IPS DF 6.9 (cell line): ENCODE data around the gene CHDH.

ENCODE experiments used
- DNase-seq: peaks from one replicate; pipeline ENCODE4 v3.0.0-alpha.2; 2013; ENCODE audit warnings: low read depth, low spot score
- H3K27ac ChIP-seq: one replicate; pipeline ENCODE4 v1.5.1; 2013; ENCODE audit warnings: low read length, control low read depth
- H3K27me3 ChIP-seq: 2 replicates; pipeline ENCODE4 v1.6.1; 2013; ENCODE audit warnings: mild to moderate bottlenecking, low read length; ENCODE audit not compliant: control insufficient read depth, insufficient read depth
- H3K36me3 ChIP-seq: 2 replicates; pipeline ENCODE4 v1.6.1; 2013; ENCODE audit warnings: low read length; ENCODE audit not compliant: control insufficient read depth, insufficient read depth
- H3K4me1 ChIP-seq: 2 replicates; pipeline ENCODE4 v1.6.1; 2013; ENCODE audit warnings: low read length; ENCODE audit not compliant: control insufficient read depth, insufficient read depth
- H3K4me3 ChIP-seq: 2 replicates; pipeline ENCODE4 v1.5.1; 2013; ENCODE audit warnings: mild to moderate bottlenecking, low read length
- H3K9me3 ChIP-seq: 2 replicates; pipeline ENCODE4 v1.6.1; 2013; ENCODE audit warnings: low read length, inconsistent platforms; ENCODE audit not compliant: control insufficient read depth, insufficient read depth
- WGBS: extraction: QIAGEN DNeasy Blood & Tissue Kit; methylation state at CpG from one replicate; pipeline ENCODE4 v1.1.7; 2013; ENCODE audit warnings: mixed read lengths, missing lambda C conversion rate; ENCODE audit not compliant: insufficient read length, insufficient coverage; 5-methylcytosine and 5-hydroxymethylcytosine counted together

The CHDH gene

DNA sequence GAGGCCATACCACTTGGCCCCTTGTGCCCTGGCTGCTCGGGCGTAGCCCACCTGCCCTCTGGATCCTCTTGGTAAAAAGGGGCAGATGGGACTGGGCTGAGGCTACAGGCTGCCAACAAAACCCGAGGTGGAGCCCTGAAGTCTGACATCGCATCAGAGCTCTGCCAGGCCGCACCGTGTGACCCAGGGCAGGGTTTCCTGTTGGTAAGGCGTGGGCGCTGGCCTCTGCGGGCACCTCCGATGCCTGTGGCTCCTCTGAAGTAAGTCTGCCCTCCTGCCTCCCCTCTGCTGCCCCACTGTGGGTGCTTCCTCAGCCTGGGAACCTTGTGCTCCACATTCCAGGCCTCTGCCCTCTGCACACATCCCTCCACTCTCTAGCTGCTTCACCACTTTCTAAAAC lies 8.9 kb downstream of the CHDH start:
- Histone ChIP-seq H3K27me3 (no peaks in the 10 kb centered on the region), H3K27ac (no peak overlapping the region), H3K9me3 (no peaks in the 10 kb centered on the region), H3K36me3 (peaks cover 7% of the 10 kb centered on the region; the same call in 1 of the 2 replicates), H3K4me3 (no peak overlapping the region), H3K4me1 (peaks cover 2% of the 10 kb centered on the region; the same call in 1 of the 2 replicates)
- DNase-seq = no peak
- WGBS = no CpG with 5 or more reads among the region's 10 CpGs

DNA sequence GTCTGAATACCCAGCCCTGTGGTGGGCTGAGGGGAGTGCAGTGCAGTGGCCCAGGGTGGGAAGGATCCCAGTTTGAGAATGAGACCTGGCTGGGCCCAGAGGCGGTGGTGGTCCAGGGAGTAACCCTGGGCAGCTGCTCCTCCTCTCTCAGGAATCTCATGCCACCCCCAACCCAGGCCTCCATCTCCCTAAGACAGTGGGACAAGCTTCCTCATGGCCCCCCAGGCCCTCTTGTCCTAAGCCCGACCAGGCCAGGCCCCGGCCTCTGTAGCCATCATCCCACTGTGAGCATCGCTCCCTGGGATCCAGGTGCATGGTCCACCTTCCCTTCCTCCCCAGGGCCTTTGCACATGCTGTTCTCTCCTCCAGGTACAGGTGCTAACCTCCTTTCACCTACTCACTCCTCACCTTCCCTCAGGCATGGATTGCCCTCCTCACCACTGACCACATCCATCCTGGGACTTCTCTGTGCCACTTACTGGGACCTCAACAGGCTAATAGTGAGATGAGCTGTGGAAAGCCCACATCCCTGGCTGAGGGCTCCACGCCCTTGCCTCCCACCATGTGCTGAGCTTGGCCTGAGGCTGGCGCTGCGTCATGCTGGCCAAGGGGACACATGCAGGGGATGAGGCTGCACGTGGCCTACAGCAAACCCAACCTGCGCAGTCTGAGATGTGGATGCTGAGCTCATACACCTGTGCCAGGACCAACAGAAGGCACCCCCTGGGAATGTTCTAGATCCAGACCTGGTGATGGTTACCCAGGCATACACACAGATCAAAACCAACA lies 9.9 kb downstream of the CHDH start:
- WGBS = no CpG with 5 or more reads among the region's 9 CpGs
- Histone ChIP-seq H3K27me3 (no peaks in the 10 kb centered on the region), H3K4me1 (no peaks in the 10 kb centered on the region), H3K27ac (no peak overlapping the region), H3K9me3 (no peaks in the 10 kb centered on the region), H3K36me3 (peaks cover 7% of the 10 kb centered on the region; the same call in 1 of the 2 replicates), H3K4me3 (no peak overlapping the region)
- DNase-seq = no peak

DNA sequence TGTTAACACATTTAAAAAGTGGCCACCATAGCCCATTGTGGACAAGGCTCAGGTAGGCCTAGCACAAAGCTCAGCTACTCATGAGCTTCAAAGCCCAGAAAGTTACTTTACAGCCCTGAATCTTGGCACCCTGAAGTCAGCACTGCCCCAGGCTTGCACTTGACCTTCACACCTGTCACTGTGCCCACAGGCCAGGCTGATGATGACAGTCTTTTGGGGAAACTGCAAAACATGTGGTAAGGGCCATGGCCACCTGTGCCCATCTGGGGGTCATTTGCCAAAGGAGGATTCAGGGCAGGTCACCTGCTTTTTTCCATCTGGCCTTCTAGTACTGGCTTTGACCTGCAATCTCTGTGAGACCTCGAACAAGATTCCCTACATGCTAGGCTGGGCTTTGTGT lies 11.0 kb downstream of the CHDH start:
- Histone ChIP-seq H3K4me1 (no peaks in the 10 kb centered on the region), H3K36me3 (peaks cover 7% of the 10 kb centered on the region; the same call in 1 of the 2 replicates), H3K27ac (no peak overlapping the region), H3K27me3 (no peaks in the 10 kb centered on the region), H3K9me3 (no peaks in the 10 kb centered on the region), H3K4me3 (no peak overlapping the region)
- DNase-seq = no peak
- no CpG with 5 or more reads among the region's 1 CpG for WGBS

DNA sequence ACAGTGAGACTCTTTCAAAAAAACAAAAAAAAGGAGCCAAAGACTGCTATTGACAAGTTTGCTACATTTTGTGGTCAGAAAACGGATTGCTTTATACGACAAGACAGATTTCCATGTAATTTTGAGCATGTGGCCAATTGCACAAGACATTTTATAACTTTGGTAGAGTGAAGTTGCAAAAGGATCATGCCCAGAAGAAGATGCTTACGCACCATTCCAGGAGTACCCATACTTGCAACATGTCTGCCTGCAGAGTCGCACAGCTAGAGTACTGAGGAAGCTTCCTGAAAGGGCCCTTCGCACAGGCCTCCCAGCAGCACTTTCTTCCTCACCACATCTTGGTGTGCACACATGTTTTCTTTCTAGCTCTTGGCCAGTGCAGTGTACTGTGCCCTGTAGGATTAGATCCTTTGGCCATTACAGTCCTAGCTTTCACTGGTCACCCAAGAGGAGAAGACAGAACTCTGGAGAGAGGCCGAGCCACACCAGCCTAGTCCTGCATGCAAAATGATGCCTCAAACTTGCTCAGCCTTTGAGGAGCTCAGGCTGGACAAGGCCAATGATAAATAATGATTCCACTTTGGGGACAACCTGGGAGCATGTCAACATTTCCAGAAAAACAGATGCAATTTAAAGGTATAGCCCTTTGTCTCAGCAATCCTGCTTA lies 11.7 kb downstream of the CHDH start:
- no peak for DNase-seq
- no peak overlapping the region for H3K27ac ChIP-seq
- H3K9me3 ChIP-seq = no peaks in the 10 kb centered on the region
- H3K4me1 ChIP-seq = no peaks in the 10 kb centered on the region
- no CpG with 5 or more reads among the region's 6 CpGs for WGBS
- no peaks in the 10 kb centered on the region for H3K27me3 ChIP-seq
- no peak overlapping the region for H3K4me3 ChIP-seq
- H3K36me3 ChIP-seq = peaks cover 7% of the 10 kb centered on the region; the same call in 1 of the 2 replicates

DNA sequence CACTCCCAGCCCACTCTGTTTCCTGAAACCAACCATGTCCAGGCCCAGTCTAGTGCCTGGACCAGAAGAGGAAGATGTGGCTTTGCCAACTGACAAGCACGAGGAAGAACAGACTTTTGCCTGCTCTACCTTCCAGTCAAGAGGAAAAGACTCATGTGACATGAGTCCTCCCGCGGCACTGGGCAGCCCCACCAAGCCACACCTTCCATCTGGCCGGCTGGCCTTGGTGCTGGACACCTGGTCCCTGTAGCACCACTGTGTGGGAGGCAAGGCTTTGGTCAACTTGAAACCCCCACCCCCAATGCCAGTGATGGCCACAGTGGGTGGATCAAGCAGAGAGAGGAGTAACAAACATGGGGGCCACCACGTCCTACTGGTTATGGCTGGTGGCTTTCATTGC lies 12.5 kb downstream of the CHDH start:
- Histone ChIP-seq H3K4me1 (no peaks in the 10 kb centered on the region), H3K27ac (no peak overlapping the region), H3K4me3 (no peak overlapping the region), H3K36me3 (peaks cover 5% of the 10 kb centered on the region; the same call in 1 of the 2 replicates), H3K27me3 (no peaks in the 10 kb centered on the region), H3K9me3 (no peaks in the 10 kb centered on the region)
- no peak for DNase-seq
- WGBS = no CpG with 5 or more reads among the region's 5 CpGs

DNA sequence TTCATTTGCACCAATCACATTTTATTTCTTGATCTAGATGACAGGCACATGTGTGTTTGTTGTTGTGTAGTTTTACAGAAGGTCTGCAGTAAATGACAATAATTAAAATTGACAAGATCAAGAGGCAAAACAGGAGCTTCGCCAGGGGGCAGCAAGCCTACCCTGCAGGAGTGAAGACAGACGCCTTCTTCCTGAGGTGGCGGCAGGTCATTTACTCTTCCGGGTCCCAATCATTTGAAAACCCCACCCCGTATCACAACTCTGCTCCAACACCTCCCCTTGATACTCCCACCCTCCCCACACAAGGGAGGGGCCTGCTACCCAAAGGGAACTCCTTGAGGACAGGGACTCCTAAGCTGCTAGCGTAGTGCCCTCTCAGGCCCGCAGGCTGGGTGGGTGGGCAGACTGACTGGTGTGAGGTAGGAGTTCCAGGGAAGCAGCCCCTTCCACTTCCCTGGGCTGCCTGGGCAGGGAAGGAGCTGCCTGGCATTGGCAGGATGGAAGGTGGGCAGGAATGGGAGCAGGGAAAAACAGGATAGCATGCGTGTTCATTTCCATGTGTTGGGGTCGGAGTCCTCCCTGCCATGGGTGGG lies 13.1 kb downstream of the CHDH start:
- H3K36me3 ChIP-seq = peaks cover 1% of the 10 kb centered on the region; the same call in 1 of the 2 replicates
- no peak for DNase-seq
- no peaks in the 10 kb centered on the region for H3K27me3 ChIP-seq
- no peak overlapping the region for H3K4me3 ChIP-seq
- no peaks in the 10 kb centered on the region for H3K4me1 ChIP-seq
- no CpG with 5 or more reads among the region's 9 CpGs for WGBS
- H3K27ac ChIP-seq = no peak overlapping the region
- H3K9me3 ChIP-seq = no peaks in the 10 kb centered on the region

DNA sequence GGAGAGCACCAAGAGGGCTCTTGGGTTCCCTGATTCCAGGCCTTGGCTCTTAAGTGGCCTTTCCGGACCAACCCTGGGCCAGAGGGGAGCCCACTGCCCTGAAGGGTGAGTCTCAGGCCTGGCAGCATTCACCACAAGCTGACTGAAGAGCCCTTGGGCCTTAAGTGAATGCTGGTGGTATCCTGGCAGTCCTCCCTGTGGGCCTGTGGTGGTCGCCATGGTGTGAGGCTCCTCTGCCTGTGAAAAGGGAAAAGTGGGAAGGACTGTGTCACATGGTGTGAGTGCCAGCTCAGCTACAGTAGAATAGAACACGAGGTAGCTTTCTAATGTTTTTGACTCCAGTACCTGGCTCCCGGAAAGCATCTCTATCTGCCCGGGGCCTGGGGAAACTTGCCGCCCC lies 15.3 kb downstream of the CHDH start:
- no peaks in the 10 kb centered on the region for H3K4me1 ChIP-seq
- DNase-seq = no peak
- no peak overlapping the region for H3K4me3 ChIP-seq
- H3K36me3 ChIP-seq = no peaks in the 10 kb centered on the region
- H3K27ac ChIP-seq = no peak overlapping the region
- WGBS = no CpG with 5 or more reads among the region's 6 CpGs
- no peaks in the 10 kb centered on the region for H3K9me3 ChIP-seq
- no peaks in the 10 kb centered on the region for H3K27me3 ChIP-seq

DNA sequence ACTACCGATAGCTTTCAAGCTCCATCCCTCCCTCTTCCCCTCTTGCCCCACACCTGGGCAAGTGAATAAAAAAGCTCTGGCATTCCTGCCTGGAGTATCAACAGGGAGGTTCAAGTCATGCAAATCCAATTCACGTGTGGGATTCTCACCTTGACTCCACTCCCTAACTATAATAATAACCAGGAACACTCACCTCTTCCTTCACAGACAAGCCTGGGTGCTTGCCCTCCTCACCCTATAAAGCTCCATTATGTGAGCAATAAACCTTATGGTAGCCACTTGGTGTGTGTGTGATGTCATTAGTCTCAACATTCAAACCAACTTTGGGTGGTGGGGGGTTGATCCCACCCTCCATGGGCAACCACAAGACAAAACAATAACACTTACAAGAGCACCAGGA lies 16.6 kb downstream of the CHDH start:
- no CpG with 5 or more reads among the region's 2 CpGs for WGBS
- H3K4me1 ChIP-seq = no peaks in the 10 kb centered on the region
- H3K27me3 ChIP-seq = no peaks in the 10 kb centered on the region
- no peak overlapping the region for H3K4me3 ChIP-seq
- H3K9me3 ChIP-seq = no peaks in the 10 kb centered on the region
- H3K36me3 ChIP-seq = no peaks in the 10 kb centered on the region
- no peak overlapping the region for H3K27ac ChIP-seq
- no peak for DNase-seq

DNA sequence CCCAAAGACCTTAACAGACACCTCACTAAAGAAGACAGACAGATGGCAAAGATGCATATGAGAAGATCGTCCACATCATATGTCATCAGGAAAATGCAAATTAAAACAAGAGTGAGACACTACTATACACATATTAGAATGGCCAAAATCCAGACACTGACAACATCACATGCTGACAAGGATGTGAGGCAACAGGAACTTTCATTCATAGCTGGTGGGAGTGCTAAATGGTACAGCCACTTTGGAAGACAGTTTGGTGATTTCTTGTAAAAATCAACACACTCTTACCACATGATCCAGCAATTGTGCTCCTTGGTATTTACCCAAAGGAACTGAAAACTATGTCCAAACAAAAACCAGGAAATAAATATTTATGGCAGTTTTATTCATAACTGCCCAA lies 17.6 kb downstream of the CHDH start:
- H3K4me3 ChIP-seq = no peak overlapping the region
- no peaks in the 10 kb centered on the region for H3K9me3 ChIP-seq
- no peak for DNase-seq
- H3K36me3 ChIP-seq = no peaks in the 10 kb centered on the region
- no peaks in the 10 kb centered on the region for H3K27me3 ChIP-seq
- no peaks in the 10 kb centered on the region for H3K4me1 ChIP-seq
- WGBS = no CpG with 5 or more reads among the region's 1 CpG
- H3K27ac ChIP-seq = no peak overlapping the region

DNA sequence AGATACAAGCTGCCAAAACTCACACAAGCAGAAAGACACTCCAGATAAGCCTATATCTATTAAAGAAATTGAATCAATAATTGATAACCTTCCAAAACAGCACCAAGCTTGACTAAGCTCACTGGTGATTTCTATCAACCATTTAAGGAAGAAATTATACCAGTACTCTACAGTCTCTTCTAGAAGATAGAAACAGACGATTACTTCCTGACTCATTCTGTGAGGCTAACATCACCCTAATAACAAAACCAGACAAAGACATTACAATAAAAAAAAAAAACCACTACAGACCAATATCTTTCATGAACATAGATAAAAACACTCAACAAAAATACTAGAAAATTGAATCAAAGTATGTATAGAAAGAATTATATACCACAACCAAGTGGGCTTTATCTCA lies 20.2 kb downstream of the CHDH start:
- no peak overlapping the region for H3K4me3 ChIP-seq
- no peak for DNase-seq
- 0 out of 2 replicates have a peak, but pooled peaks cover 4% of the 10 kb centered on the region for H3K36me3 ChIP-seq
- no peaks in the 10 kb centered on the region for H3K4me1 ChIP-seq
- WGBS = no CpG with 5 or more reads among the region's 1 CpG
- no peaks in the 10 kb centered on the region for H3K27me3 ChIP-seq
- no peaks in the 10 kb centered on the region for H3K9me3 ChIP-seq
- H3K27ac ChIP-seq = no peak overlapping the region
